Measurements from ENCODE around the gene E2F1. TPM values are rescaled to one million over a fixed set of nuclear protein-coding genes. Genes with fewer than 3 reads are reported as not detected.
A peak's percentile ranks its signal among the peaks of the same experiment; 100 is the strongest.

E2F1 gene
- total RNA-seq, 4 donors from 2014 or later: 1.3 to 4.2 (median 1.8) TPM

GRCh38 chr20:33666293-33667244 is 19.6 kb downstream of the E2F1 start, which contains the start of gene ACTL10:
Gene ACTL10 (plus strand): TSS chr20:33666943. CDS start chr20:33667498, 555 bp downstream.
- TF ChIP-seq POLR2A (IDR thresholded peaks at IDR 0.05) (peak; percentile 81 to 97), EP300 (IDR thresholded peaks at IDR 0.05) (peak in 1 of 2 donors; percentile 94), CTCF (IDR thresholded peaks at IDR 0.05) (peak in 4 of 5 experiments; percentile 28 to 63 (median 42))
- peak; percentile 98 for DNase-seq (ENCODE audit: low spot score in 2 of 2)
- 1 to 11% methylated on average over 29 to 43 of the region's 50 CpGs for WGBS, 2 donors
- Histone ChIP-seq H3K27me3 (no peaks in the 10 kb centered on the region), H3K4me1 (peaks cover 0 to 49% (median 16%) of the 10 kb centered on the region in 4 donors), H3K36me3 (peaks cover 0 to 31% (median 0%) of the 10 kb centered on the region in 3 donors), H3K9me3 (no peaks in the 10 kb centered on the region), H3K4me3 (peak within 1 kb of the TSS; percentile 39 to 71 (median 64)), H3K27ac (peak within 1 kb of the TSS; percentile 74 to 93 (median 90))

- TF ChIP-seq CTCF (IDR thresholded peaks at IDR 0.05): no peak
- TF ChIP-seq POLR2A (IDR thresholded peaks at IDR 0.05): no peak
- no peak for TF ChIP-seq EP300 (IDR thresholded peaks at IDR 0.05)
- Histone ChIP-seq H3K9me3 (no peaks in the 10 kb centered on the region), H3K27ac (peak overlapping the region in 2 of 4 donors; percentile 93 to 94), H3K4me3 (no peak overlapping the region), H3K36me3 (peaks cover 0 to 21% (median 0%) of the 10 kb centered on the region in 3 donors), H3K4me1 (peaks cover 0 to 49% (median 16%) of the 10 kb centered on the region in 4 donors), H3K27me3 (no peaks in the 10 kb centered on the region)
- WGBS, 2 donors: 87 to 100% methylated on average over 2 of the region's 2 CpGs
- no peak for DNase-seq (ENCODE audit: low spot score in 2 of 2)
These were observed 21.4 kb downstream of the E2F1 start for GRCh38 chr20:33664762-33665144.

GRCh38 chr20:33664085-33664761 is 22.0 kb downstream of the E2F1 start:
- peak overlapping the region; percentile 71 to 94 (median 92) for H3K27ac ChIP-seq
- no peak for DNase-seq (ENCODE audit: low spot score in 2 of 2)
- H3K4me1 ChIP-seq: peaks cover 0 to 49% (median 16%) of the 10 kb centered on the region in 4 donors

More at GRCh38 chr20:33664085-33664761, 22.0 kb downstream of the E2F1 start:
- no peaks in the 10 kb centered on the region for H3K27me3 ChIP-seq
- H3K36me3 ChIP-seq: peaks cover 0 to 21% (median 0%) of the 10 kb centered on the region in 3 donors
- H3K9me3 ChIP-seq: no peaks in the 10 kb centered on the region
- no peak for TF ChIP-seq CTCF (IDR thresholded peaks at IDR 0.05)
- no peak for TF ChIP-seq POLR2A (IDR thresholded peaks at IDR 0.05)
- no peak for TF ChIP-seq EP300 (IDR thresholded peaks at IDR 0.05)
- peak overlapping the region; percentile 56 to 93 (median 66) for H3K4me3 ChIP-seq
- 33 to 39% methylated on average over 8 to 9 of the region's 9 CpGs for WGBS, 2 donors

Data from tibial nerve (tissue), 4 donors.